Retinal pigment epithelial cell (primary cell): Measurements from ENCODE around the gene B3GNT9.

Experiments
- DNase-seq: peaks from one replicate; pipeline ENCODE4 v3.0.0-alpha.2; 2010; ENCODE audit warnings: low read depth
- H3K4me3 ChIP-seq: 2 replicates; pipeline ENCODE4 v1.5.1; 2011; ENCODE audit warnings: mild to moderate bottlenecking, low read length, control low read depth, moderate library complexity
- CTCF ChIP-seq: conservative IDR thresholded peaks from 2 replicates; pipeline ENCODE4 v1.5.1; 2011; ENCODE audit warnings: low read depth, low read length, control low read depth, inconsistent platforms

Gene B3GNT9

DNA sequence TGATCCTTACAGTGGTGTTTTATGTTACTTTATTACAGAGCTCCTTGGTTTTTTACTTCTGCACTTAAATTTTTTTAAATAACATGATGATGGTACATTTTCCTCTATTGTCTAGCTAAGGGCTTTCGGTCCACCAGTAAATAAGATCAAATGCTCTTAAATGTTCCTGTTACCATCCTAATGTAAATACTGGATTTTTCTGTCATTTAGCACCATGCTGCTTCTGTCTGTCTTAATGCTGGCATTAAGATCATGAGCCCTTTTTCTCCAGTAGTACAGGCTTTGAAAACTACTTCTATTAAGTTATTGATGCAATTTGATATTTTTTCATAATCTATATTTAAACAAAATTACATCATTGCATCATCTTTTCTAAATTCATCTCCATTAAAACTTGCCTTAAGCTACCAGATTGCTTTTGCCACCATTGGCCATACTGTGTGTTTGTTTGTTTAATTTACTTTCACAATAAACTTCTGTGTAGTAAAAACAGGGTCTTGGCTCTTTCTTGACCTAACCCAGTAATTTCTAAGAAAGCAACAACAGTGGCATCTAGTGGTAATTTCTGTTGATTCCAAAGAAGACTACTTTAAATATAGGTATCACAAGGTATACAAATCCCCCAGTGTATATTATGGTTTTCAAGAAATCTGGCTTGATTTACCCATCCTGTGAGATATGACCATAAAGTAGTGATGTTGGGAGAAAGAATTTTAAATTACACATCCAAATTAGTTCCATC, 50.1 kb downstream of the B3GNT9 start:
- peak; percentile 38 for TF ChIP-seq CTCF
- H3K4me3 ChIP-seq = no peak overlapping the region
- peak; percentile 7 for DNase-seq

- no peak overlapping the region for H3K4me3 ChIP-seq
- TF ChIP-seq CTCF = no peak
- DNase-seq = no peak
Observed at GRCh38 chr16:67098599-67098998, 52.2 kb downstream of the B3GNT9 start.
